ENCODE data around the gene GDPD5. TPM values are rescaled to one million over a fixed set of nuclear protein-coding genes. Genes with fewer than 3 reads are reported as not detected.

GDPD5 gene
- total and polyA plus RNA-seq, 10 of the 15 experiments (the other 5 are each of a cell fraction or from before 2014, with no cell fraction given) = 0.10 to 30.0 (median 6.7) TPM

DNA sequence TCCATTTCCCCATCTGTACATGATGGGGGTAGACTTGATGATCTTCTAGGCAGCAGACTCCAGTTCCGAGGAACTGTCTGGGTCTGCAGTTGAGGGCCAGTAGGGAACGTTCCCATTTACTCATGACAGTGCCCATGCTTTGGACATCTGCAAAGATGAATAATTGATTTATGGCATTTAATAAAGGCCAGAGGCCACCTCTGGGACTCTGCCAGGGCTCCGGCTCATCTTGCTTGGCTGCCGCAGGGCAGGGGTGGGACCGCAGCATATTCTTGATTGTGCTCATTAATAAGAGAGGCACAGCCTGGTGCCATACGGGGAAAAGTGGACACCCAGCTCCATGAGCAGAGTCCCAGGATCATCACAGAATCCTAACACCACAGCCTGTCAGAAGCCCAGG is 64.6 kb downstream of the GDPD5 start (continued):
- TF ChIP-seq PRDM15 (CRISPR knock-in tag; IDR thresholded peaks at IDR 0.05) = no peak
- TF ChIP-seq, protein P1, sequence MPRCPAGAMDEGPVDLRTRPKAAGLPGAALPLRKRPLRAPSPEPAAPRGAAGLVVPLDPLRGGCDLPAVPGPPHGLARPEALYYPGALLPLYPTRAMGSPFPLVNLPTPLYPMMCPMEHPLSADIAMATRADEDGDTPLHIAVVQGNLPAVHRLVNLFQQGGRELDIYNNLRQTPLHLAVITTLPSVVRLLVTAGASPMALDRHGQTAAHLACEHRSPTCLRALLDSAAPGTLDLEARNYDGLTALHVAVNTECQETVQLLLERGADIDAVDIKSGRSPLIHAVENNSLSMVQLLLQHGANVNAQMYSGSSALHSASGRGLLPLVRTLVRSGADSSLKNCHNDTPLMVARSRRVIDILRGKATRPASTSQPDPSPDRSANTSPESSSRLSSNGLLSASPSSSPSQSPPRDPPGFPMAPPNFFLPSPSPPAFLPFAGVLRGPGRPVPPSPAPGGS (IDR thresholded peaks at IDR 0.05; ENCODE audit: borderline replicate concordance, insufficient read depth, low read depth, low read length, poor library complexity, severe bottlenecking) = no peak
- TF ChIP-seq NFXL1 (IDR thresholded peaks at IDR 0.05; ENCODE audit: borderline replicate concordance) = no peak

- no peak overlapping the region for H3K27ac ChIP-seq (ENCODE audit: control insufficient read depth, insufficient read depth)
- H2AFZ ChIP-seq (ENCODE audit: control insufficient read depth, low read depth, low read length) = no peak overlapping the region
- RAD21 ChIA-PET (ENCODE audit: unreplicated experiment) = no interaction called here
- intact Hi-C loops (cut with micrococcal nuclease; ENCODE audit: unreplicated experiment) = no loop called here
- SMC1A ChIA-PET (ENCODE audit: uncharacterized antibody, unreplicated experiment) = no interaction called here
- no peaks in the 10 kb centered on the region for H3K36me3 ChIP-seq (ENCODE audit: control insufficient read depth in 2 of 2, insufficient read depth in 2 of 2, low read length in 1 of 2)
- in situ Hi-C loops (cut with MboI) = no loop called here
- H3K9me3 ChIP-seq (replicated peaks; ENCODE audit: control insufficient read depth, insufficient read depth, low read length) = no peaks in the 10 kb centered on the region; the same call in 2 of the 3 replicates
- H4K20me1 ChIP-seq (ENCODE audit: control insufficient read depth, insufficient read depth) = no peaks in the 10 kb centered on the region
- H3K79me2 ChIP-seq (ENCODE audit: control insufficient read depth, insufficient read depth, low read length) = no peaks in the 10 kb centered on the region
- DNase-seq (ENCODE audit: low read depth, low spot score) = no peak
- H3K9ac ChIP-seq (ENCODE audit: control insufficient read depth, insufficient read depth, low read length) = no peak overlapping the region
- H3K4me3 ChIP-seq = no peak overlapping the region
- no peaks in the 10 kb centered on the region for H3K27me3 ChIP-seq (replicated peaks in 1 of 2; ENCODE audit: control insufficient read depth in 2 of 2, insufficient read depth in 2 of 2, low read length in 1 of 2)
- ATAC-seq = no peak
- 64% methylated on average over 14 of the region's 14 CpGs for WGBS (ENCODE audit: insufficient coverage, insufficient replicate concordance, low lambda C conversion rate, missing lambda C conversion rate)
- no peak overlapping the region for H3K4me2 ChIP-seq (ENCODE audit: control insufficient read depth, insufficient read depth)
- CTCF ChIA-PET = interaction anchor here (1.2 kb wide), 1 partner anchor 10 kb away, joined by 3 read pairs; no protein-coding TSS in a partner anchor
- POLR2A ChIA-PET = no interaction called here
- no TSS peak for BruUV-seq (replicated peaks)
- FAIRE-seq = no peak
- H3K4me1 ChIP-seq (ENCODE audit: control insufficient read depth, insufficient read depth, low read length) = no peaks in the 10 kb centered on the region
- TF ChIP-seq USF2 (IDR thresholded peaks at IDR 0.05; ENCODE audit: borderline replicate concordance, low read depth, low read length) = no peak
- TF ChIP-seq, protein P2, sequence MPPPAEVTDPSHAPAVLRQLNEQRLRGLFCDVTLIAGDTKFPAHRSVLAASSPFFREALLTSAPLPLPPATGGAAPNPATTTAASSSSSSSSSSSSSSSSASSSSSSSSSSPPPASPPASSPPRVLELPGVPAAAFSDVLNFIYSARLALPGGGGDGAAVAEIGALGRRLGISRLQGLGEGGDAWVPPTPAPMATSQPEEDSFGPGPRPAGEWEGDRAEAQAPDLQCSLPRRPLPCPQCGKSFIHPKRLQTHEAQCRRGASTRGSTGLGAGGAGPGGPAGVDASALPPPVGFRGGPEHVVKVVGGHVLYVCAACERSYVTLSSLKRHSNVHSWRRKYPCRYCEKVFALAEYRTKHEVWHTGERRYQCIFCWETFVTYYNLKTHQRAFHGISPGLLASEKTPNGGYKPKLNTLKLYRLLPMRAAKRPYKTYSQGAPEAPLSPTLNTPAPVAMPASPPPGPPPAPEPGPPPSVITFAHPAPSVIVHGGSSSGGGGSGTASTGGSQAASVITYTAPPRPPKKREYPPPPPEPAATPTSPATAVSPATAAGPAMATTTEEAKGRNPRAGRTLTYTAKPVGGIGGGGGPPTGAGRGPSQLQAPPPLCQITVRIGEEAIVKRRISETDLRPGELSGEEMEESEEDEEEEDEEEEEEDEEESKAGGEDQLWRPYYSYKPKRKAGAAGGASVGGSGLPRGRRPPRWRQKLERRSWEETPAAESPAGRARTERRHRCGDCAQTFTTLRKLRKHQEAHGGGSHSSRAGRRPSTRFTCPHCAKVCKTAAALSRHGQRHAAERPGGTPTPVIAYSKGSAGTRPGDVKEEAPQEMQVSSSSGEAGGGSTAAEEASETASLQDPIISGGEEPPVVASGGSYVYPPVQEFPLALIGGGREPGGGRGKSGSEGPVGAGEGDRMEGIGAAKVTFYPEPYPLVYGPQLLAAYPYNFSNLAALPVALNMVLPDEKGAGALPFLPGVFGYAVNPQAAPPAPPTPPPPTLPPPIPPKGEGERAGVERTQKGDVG (CRISPR knock-in tag; IDR thresholded peaks at IDR 0.05) = no peak
- TF ChIP-seq CEBPZ (IDR thresholded peaks at IDR 0.05; ENCODE audit: low read depth, low read length) = no peak
- TF ChIP-seq NFYA (IDR thresholded peaks at IDR 0.05; ENCODE audit: borderline replicate concordance, low read depth, low read length) = no peak
- TF ChIP-seq PML (IDR thresholded peaks at IDR 0.05; ENCODE audit: low read length) = no peak
Observed at GRCh38 chr11:75456596-75457183, 69.1 kb downstream of the GDPD5 start.
